SK-N-MC (cell line): ENCODE results near the gene PARP15.

Experiments
- EZH2 ChIP-seq: fragments of 200-600 bp; sonication (generic); IDR thresholded peaks from one replicate; pipeline ENCODE4 v1.6.1; 2017; ENCODE audit warnings: antibody characterized with exemption
- POLR2AphosphoS5 ChIP-seq: IDR thresholded peaks from 2 replicates; pipeline ENCODE4 v1.6.1; 2012; ENCODE audit warnings: mild to moderate bottlenecking, low read depth, low read length, borderline replicate concordance

DNA sequence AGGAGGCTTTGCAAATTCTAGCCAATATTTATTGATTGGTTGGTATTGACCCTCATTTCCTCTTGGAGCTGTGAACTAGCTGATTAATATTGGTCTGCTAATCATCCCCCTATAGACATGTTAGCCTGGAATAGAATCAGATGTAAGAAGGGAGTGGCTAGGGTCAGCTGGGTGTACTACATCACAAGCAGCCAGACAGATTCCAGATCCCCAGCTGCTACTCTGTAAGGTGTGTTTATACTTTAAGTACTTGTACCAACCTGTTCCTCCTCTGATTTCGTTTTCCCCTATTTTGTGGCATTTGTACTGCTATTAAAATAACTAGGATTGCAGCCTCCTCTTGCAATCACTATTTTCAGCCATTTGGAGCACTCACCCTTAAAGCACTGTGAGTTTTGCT is 49.9 kb downstream of the PARP15 start:
- TF ChIP-seq EZH2 (no peak), POLR2AphosphoS5 (no peak)
